HCT116 (cell line): Measurements from ENCODE around the gene KREMEN2.

Experiments
- CTCF ChIP-seq, 3 experiments: fragments of 200-600 bp in 1 of 3; sonication (generic) in 1 of 3; IDR thresholded peaks in 2 of 3; conservative IDR thresholded peaks in 1 of 3; 2 replicates each; pipeline ENCODE4 v1.5.1; 2012 to 2017; ENCODE audit warnings: low read depth in 2 of 3, low read length in 2 of 3, antibody characterized with exemption in 1 of 3, borderline replicate concordance in 1 of 3, control low read depth in 1 of 3, mild to moderate bottlenecking in 1 of 3, mixed read lengths in 1 of 3, mixed run types in 1 of 3, moderate library complexity in 1 of 3; ENCODE audit not compliant: insufficient read depth in 1 of 3
- ELF1 ChIP-seq: IDR thresholded peaks from 2 replicates; pipeline ENCODE4 v1.6.1; 2012; ENCODE audit warnings: low read depth, borderline replicate concordance
- FOSL1 ChIP-seq: IDR thresholded peaks from 2 replicates; pipeline ENCODE4 v1.6.1; 2012; ENCODE audit warnings: low read depth
- JUND ChIP-seq: IDR thresholded peaks from 2 replicates; pipeline ENCODE4 v1.6.1; 2012
- MAX ChIP-seq: IDR thresholded peaks from 2 replicates; pipeline ENCODE4 v1.6.1; 2012
- POLR2A ChIP-seq: IDR thresholded peaks from 2 replicates; pipeline ENCODE4 v1.7.0; 2011; ENCODE audit warnings: borderline replicate concordance; ENCODE audit not compliant: insufficient read depth, insufficient read length; ENCODE audit errors: extremely low read depth
- RAD21 ChIP-seq: IDR thresholded peaks from 2 replicates; pipeline ENCODE4 v1.6.1; 2012; ENCODE audit warnings: low read depth, mild to moderate bottlenecking
- SIN3A ChIP-seq: IDR thresholded peaks from 2 replicates; pipeline ENCODE4 v1.6.1; 2012; ENCODE audit warnings: low read depth
- ZBTB33 ChIP-seq: IDR thresholded peaks from 2 replicates; pipeline ENCODE4 v1.6.1; 2011; ENCODE audit warnings: mild to moderate bottlenecking, low read length, moderate library complexity; ENCODE audit not compliant: insufficient replicate concordance; ENCODE audit errors: extremely low read depth

GRCh38 chr16:2962334-2963073, 1.6 kb upstream of the KREMEN2 start:
- TF ChIP-seq CTCF (IDR thresholded peaks at IDR 0.05 in 2 of 3, conservative IDR thresholded peaks at IDR 0.05 in 1 of 3; ENCODE audit: borderline replicate concordance in 1 of 3, insufficient read depth in 1 of 3, low read depth in 2 of 3, low read length in 2 of 3) (no peak), SIN3A (no peak), ELF1 (no peak), JUND (no peak), ZBTB33 (no peak), RAD21 (no peak), POLR2A (no peak), MAX (no peak), FOSL1 (no peak)
